ENCODE measurements around the gene CD1C. TPM values are rescaled to one million over a fixed set of nuclear protein-coding genes. Genes with fewer than 3 reads are reported as not detected.
"Not testable (repeated sequence)": the region's sequence is repeated elsewhere in the genome, so short reads cannot be mapped to it uniquely, and the experiment has no call there.

The CD1C gene
- total RNA-seq, 1 donor from 2014 or later: not detected

- TF ChIP-seq CTCF (IDR thresholded peaks at IDR 0.05; ENCODE audit: partially characterized antibody, unreplicated experiment): no peak
- no peaks in the 10 kb centered on the region for H3K36me3 Mint-ChIP-seq (ENCODE audit: unreplicated experiment)
Observed at GRCh38 chr1:158251163-158251562, 38.6 kb upstream of the CD1C start.

GRCh38 chr1:158255656-158256055 is 34.1 kb upstream of the CD1C start:
- Mint-ChIP-seq H3K4me1 (ENCODE audit: low read depth, unreplicated experiment) (no peaks in the 10 kb centered on the region), H3K27ac (ENCODE audit: unreplicated experiment) (no peak overlapping the region), H3K27me3 (ENCODE audit: unreplicated experiment) (peaks cover 3% of the 10 kb centered on the region), H3K4me3 (ENCODE audit: unreplicated experiment) (no peak overlapping the region), H3K9me3 (ENCODE audit: unreplicated experiment) (no peaks in the 10 kb centered on the region), H3K36me3 (ENCODE audit: unreplicated experiment) (no peaks in the 10 kb centered on the region)
- TF ChIP-seq CTCF (IDR thresholded peaks at IDR 0.05; ENCODE audit: partially characterized antibody, unreplicated experiment): no peak
- DNase-seq: no peak

More at GRCh38 chr1:158251163-158251562, 38.6 kb upstream of the CD1C start:
- Mint-ChIP-seq H3K27me3 (ENCODE audit: unreplicated experiment) (no peaks in the 10 kb centered on the region), H3K4me3 (ENCODE audit: unreplicated experiment) (no peak overlapping the region), H3K27ac (ENCODE audit: unreplicated experiment) (no peak overlapping the region), H3K9me3 (ENCODE audit: unreplicated experiment) (no peaks in the 10 kb centered on the region), H3K4me1 (ENCODE audit: low read depth, unreplicated experiment) (no peaks in the 10 kb centered on the region)
- no peak for DNase-seq

- not testable (repeated sequence) for H3K4me1 Mint-ChIP-seq (ENCODE audit: low read depth, unreplicated experiment); H3K4me3 Mint-ChIP-seq (ENCODE audit: unreplicated experiment); H3K27me3 Mint-ChIP-seq (ENCODE audit: unreplicated experiment); H3K27ac Mint-ChIP-seq (ENCODE audit: unreplicated experiment); DNase-seq; H3K36me3 Mint-ChIP-seq (ENCODE audit: unreplicated experiment); H3K9me3 Mint-ChIP-seq (ENCODE audit: unreplicated experiment)
Observed at GRCh38 chr1:158256747-158257146, 33.0 kb upstream of the CD1C start.

GRCh38 chr1:158257888-158258287 is 31.8 kb upstream of the CD1C start:
- Mint-ChIP-seq H3K4me1 (ENCODE audit: low read depth, unreplicated experiment) (no peaks in the 10 kb centered on the region), H3K36me3 (ENCODE audit: unreplicated experiment) (no peaks in the 10 kb centered on the region), H3K27ac (ENCODE audit: unreplicated experiment) (no peak overlapping the region), H3K27me3 (ENCODE audit: unreplicated experiment) (peaks cover 3% of the 10 kb centered on the region), H3K4me3 (ENCODE audit: unreplicated experiment) (no peak overlapping the region), H3K9me3 (ENCODE audit: unreplicated experiment) (no peaks in the 10 kb centered on the region)
- no peak for DNase-seq
- TF ChIP-seq CTCF (IDR thresholded peaks at IDR 0.05; ENCODE audit: partially characterized antibody, unreplicated experiment): no peak

GRCh38 chr1:158259117-158259516 is 30.6 kb upstream of the CD1C start:
- no peaks in the 10 kb centered on the region for H3K9me3 Mint-ChIP-seq (ENCODE audit: unreplicated experiment)
- H3K36me3 Mint-ChIP-seq (ENCODE audit: unreplicated experiment): no peaks in the 10 kb centered on the region
- H3K27ac Mint-ChIP-seq (ENCODE audit: unreplicated experiment): no peak overlapping the region
- H3K4me3 Mint-ChIP-seq (ENCODE audit: unreplicated experiment): no peak overlapping the region
- peaks cover 3% of the 10 kb centered on the region for H3K27me3 Mint-ChIP-seq (ENCODE audit: unreplicated experiment)
- H3K4me1 Mint-ChIP-seq (ENCODE audit: low read depth, unreplicated experiment): no peaks in the 10 kb centered on the region
- no peak for DNase-seq
- no peak for TF ChIP-seq CTCF (IDR thresholded peaks at IDR 0.05; ENCODE audit: partially characterized antibody, unreplicated experiment)

- H3K9me3 Mint-ChIP-seq (ENCODE audit: unreplicated experiment): peaks cover 2% of the 10 kb centered on the region
- no peaks in the 10 kb centered on the region for H3K4me1 Mint-ChIP-seq (ENCODE audit: low read depth, unreplicated experiment)
- TF ChIP-seq CTCF (IDR thresholded peaks at IDR 0.05; ENCODE audit: partially characterized antibody, unreplicated experiment): no peak
- peaks cover 3% of the 10 kb centered on the region for H3K27me3 Mint-ChIP-seq (ENCODE audit: unreplicated experiment)
- no peak overlapping the region for H3K4me3 Mint-ChIP-seq (ENCODE audit: unreplicated experiment)
- no peak for DNase-seq
- no peaks in the 10 kb centered on the region for H3K36me3 Mint-ChIP-seq (ENCODE audit: unreplicated experiment)
- H3K27ac Mint-ChIP-seq (ENCODE audit: unreplicated experiment): no peak overlapping the region
Observed at GRCh38 chr1:158272681-158273080, 17.0 kb upstream of the CD1C start.

All from glutamatergic neuron (in vitro differentiated cells).